Type B pancreatic cell (in vitro differentiated cells): ENCODE data around the gene HDAC11. TPM values are rescaled to one million over a fixed set of nuclear protein-coding genes. Genes with fewer than 3 reads are reported as not detected.

ENCODE experiments used
- DNase-seq: peaks from one replicate; pipeline ENCODE4 v3.0.0; 2021; ENCODE audit warnings: mixed read lengths; ENCODE audit not compliant: unreplicated experiment; ENCODE audit errors: extremely low spot score
- H3K27ac Mint-ChIP-seq: 2 replicates; pipeline ENCODE4 v1.8.0; 2021; ENCODE audit warnings: mild to moderate bottlenecking, mixed read lengths
- H3K27me3 Mint-ChIP-seq: 2 replicates; pipeline ENCODE4 v1.8.0; 2021; ENCODE audit warnings: mixed read lengths
- H3K36me3 Mint-ChIP-seq: 2 replicates; pipeline ENCODE4 v1.8.0; 2021; ENCODE audit warnings: mixed read lengths
- H3K4me1 Mint-ChIP-seq: one replicate; pipeline ENCODE4 v1.8.0; 2021; ENCODE audit warnings: mixed read lengths; ENCODE audit not compliant: unreplicated experiment
- H3K4me3 Mint-ChIP-seq: 2 replicates; pipeline ENCODE4 v1.8.0; 2021; ENCODE audit warnings: mild to moderate bottlenecking, mixed read lengths
- H3K9me3 Mint-ChIP-seq: 2 replicates; pipeline ENCODE4 v1.8.0; 2021; ENCODE audit warnings: mixed read lengths
- CTCF ChIP-seq: fragments of 200-600 bp; sonication (generic); conservative IDR thresholded peaks from 2 replicates; pipeline ENCODE4 v1.5.0; 2021; ENCODE audit warnings: antibody characterized with exemption, mild to moderate bottlenecking
- total RNA-seq: library from RNA; stranded (reverse); gene quantifications from 2 replicates; pipeline ENCODE4 v1.2.1, GENCODE V29; 2021; ENCODE audit warnings: low replicate concordance

HDAC11 gene
- total RNA-seq, 1 donor from 2014 or later, result 21.9 TPM

GRCh38 chr3:13487403-13487802, 7.3 kb downstream of the HDAC11 start:
- no peaks in the 10 kb centered on the region for H3K9me3 Mint-ChIP-seq
- H3K4me1 Mint-ChIP-seq, result peaks cover 28% of the 10 kb centered on the region
- no peak for TF ChIP-seq CTCF
- no peak overlapping the region for H3K4me3 Mint-ChIP-seq
- peak overlapping the region; percentile 52 for H3K27ac Mint-ChIP-seq
- no peak for DNase-seq
- no peaks in the 10 kb centered on the region for H3K27me3 Mint-ChIP-seq
- peaks cover 24% of the 10 kb centered on the region for H3K36me3 Mint-ChIP-seq

- Mint-ChIP-seq H3K27ac (no peak overlapping the region), H3K27me3 (no peaks in the 10 kb centered on the region), H3K4me1 (peaks cover 13% of the 10 kb centered on the region), H3K9me3 (no peaks in the 10 kb centered on the region), H3K36me3 (peaks cover 20% of the 10 kb centered on the region), H3K4me3 (no peak overlapping the region)
- no peak for DNase-seq
- TF ChIP-seq CTCF, result no peak
Measured at GRCh38 chr3:13491206-13491974, 11.3 kb downstream of the HDAC11 start.

DNA sequence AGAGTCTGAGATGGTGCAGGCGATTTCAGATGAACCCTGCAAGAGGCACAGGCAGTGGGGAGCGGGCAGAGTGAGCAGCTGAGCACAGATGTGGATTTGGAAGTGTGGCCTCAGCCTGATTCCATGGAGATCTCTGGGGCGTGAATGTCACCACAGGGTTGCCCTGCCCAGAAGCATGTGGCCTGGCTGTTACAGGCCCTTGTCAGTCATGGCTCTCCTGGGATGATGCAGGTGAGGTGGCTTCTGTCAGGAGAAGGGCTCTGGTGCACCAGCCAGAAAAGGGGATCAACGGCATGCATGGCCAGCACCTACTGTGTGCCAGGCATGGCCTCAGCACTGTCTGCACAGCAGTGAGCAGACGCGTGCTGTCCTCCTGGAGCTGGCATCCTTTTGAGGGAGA, 11.9 kb downstream of the HDAC11 start:
- Mint-ChIP-seq H3K9me3 (no peaks in the 10 kb centered on the region), H3K36me3 (peaks cover 20% of the 10 kb centered on the region), H3K4me1 (peaks cover 9% of the 10 kb centered on the region), H3K27ac (no peak overlapping the region), H3K4me3 (no peak overlapping the region), H3K27me3 (no peaks in the 10 kb centered on the region)
- TF ChIP-seq CTCF, result no peak
- no peak for DNase-seq

- no peak for DNase-seq
- TF ChIP-seq CTCF, result no peak
- no peak overlapping the region for H3K27ac Mint-ChIP-seq
- H3K27me3 Mint-ChIP-seq, result no peaks in the 10 kb centered on the region
- no peaks in the 10 kb centered on the region for H3K9me3 Mint-ChIP-seq
- no peak overlapping the region for H3K4me3 Mint-ChIP-seq
- H3K4me1 Mint-ChIP-seq, result peaks cover 8% of the 10 kb centered on the region
- H3K36me3 Mint-ChIP-seq, result peaks cover 13% of the 10 kb centered on the region
Measured at GRCh38 chr3:13492976-13493866, 13.1 kb downstream of the HDAC11 start.

- H3K27ac Mint-ChIP-seq, result no peak overlapping the region
- TF ChIP-seq CTCF, result no peak
Measured at GRCh38 chr3:13493867-13494441, 13.8 kb downstream of the HDAC11 start.

More at GRCh38 chr3:13493867-13494441, 13.8 kb downstream of the HDAC11 start:
- Mint-ChIP-seq H3K4me3 (no peak overlapping the region), H3K27me3 (no peaks in the 10 kb centered on the region), H3K36me3 (peaks cover 8% of the 10 kb centered on the region), H3K9me3 (no peaks in the 10 kb centered on the region), H3K4me1 (peaks cover 8% of the 10 kb centered on the region)
- no peak for DNase-seq
